Activated CD4-positive, alpha-beta T cell treated with anti-CD3 and anti-CD28 coated beads for 36 hours (primary cell): ENCODE results near the gene DHDDS. TPM values are rescaled to one million over a fixed set of nuclear protein-coding genes. Genes with fewer than 3 reads are reported as not detected.
A peak's percentile ranks its signal among the peaks of the same experiment; 100 is the strongest.

Source experiments
- ATAC-seq: fragments of 200-7000 bp; cut with Tn5 transposase; one replicate; pipeline ENCODE4 v1.10.0; 2021; ENCODE audit warnings: mild to moderate bottlenecking, moderate library complexity
- CTCF ChIA-PET: fragments of 350-600 bp; sonication (Branson Sonifier 250); formaldehyde crosslinking; loops from one replicate; lab custom pipeline; 2021; ENCODE audit warnings: antibody characterized with exemption; lab: Charles Lee
- POLR2A ChIA-PET: fragments of 350-600 bp; sonication (Branson Sonifier 250); formaldehyde crosslinking; loops from one replicate; lab custom pipeline; 2021; ENCODE audit warnings: antibody characterized with exemption, inconsistent platforms; lab: Charles Lee
- DNase-seq: peaks from one replicate; pipeline ENCODE4 v3.0.0-alpha.2; 2020
- H3K27ac Mint-ChIP-seq: one replicate; pipeline ENCODE4 v1.8.0; 2021; ENCODE audit warnings: mixed read lengths
- H3K27me3 Mint-ChIP-seq: one replicate; pipeline ENCODE4 v1.8.0; 2021; ENCODE audit warnings: mixed read lengths
- H3K36me3 Mint-ChIP-seq: one replicate; pipeline ENCODE4 v1.8.0; 2021; ENCODE audit warnings: low read depth, mixed read lengths
- H3K4me1 Mint-ChIP-seq: one replicate; pipeline ENCODE4 v1.8.0; 2021; ENCODE audit warnings: mixed read lengths
- H3K4me3 Mint-ChIP-seq: one replicate; pipeline ENCODE4 v1.8.0; 2021; ENCODE audit warnings: mild to moderate bottlenecking, moderate library complexity, mixed read lengths
- H3K9me3 Mint-ChIP-seq: one replicate; pipeline ENCODE4 v1.8.0; 2021; ENCODE audit warnings: low read depth, mixed read lengths
- intact Hi-C, 2 experiments: fragments of 100-400 bp; cut with DNase I in 1 of 2; cut with micrococcal nuclease in 1 of 2; formaldehyde crosslinking; loops; one replicate each; pipeline versions ENCODE4 v1.14.2 to v1.15.1; 2022 to 2024; cut with DNase I, micrococcal nuclease
- total RNA-seq, 2 experiments: library from RNA; stranded (reverse); gene quantifications; one replicate each; pipeline ENCODE4 v1.2.3, GENCODE V29; 2021

DHDDS gene
- total RNA-seq, 2 experiments from 2014 or later, result 34.1 to 40.7 TPM

DNA sequence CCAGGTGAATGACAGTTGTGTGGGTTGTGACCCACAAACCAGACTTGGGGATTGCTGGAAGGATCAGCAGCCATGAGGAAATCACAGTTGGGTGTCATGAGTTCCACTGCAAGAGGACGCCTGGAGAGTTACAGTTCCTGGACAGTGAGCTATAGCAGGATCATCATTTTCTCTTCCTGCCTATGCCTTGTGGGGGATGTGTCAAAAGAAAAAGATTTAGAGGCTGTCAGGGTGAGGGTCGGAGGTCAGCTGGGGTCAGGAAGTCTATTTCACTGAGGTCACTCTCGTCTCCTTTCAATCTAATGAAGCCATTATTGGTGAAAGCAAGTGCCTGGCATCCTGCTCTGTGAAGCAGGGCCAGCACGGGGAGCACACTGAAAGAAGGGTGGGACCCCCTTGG is 28.5 kb upstream of the DHDDS start:
- H3K36me3 Mint-ChIP-seq, result no peaks in the 10 kb centered on the region
- POLR2A ChIA-PET, result no interaction called here
- no peak for ATAC-seq
- H3K27ac Mint-ChIP-seq, result no peak overlapping the region
- H3K27me3 Mint-ChIP-seq, result peaks cover 14% of the 10 kb centered on the region
- intact Hi-C loops, result no loop called here
- no peak overlapping the region for H3K4me3 Mint-ChIP-seq
- CTCF ChIA-PET, result interaction anchor here (1.7 kb wide), 1 partner anchor 14 kb away, joined by 8 read pairs; no protein-coding TSS in a partner anchor
- no peak for DNase-seq
- H3K9me3 Mint-ChIP-seq, result no peaks in the 10 kb centered on the region
- peaks cover 3% of the 10 kb centered on the region for H3K4me1 Mint-ChIP-seq

DNA sequence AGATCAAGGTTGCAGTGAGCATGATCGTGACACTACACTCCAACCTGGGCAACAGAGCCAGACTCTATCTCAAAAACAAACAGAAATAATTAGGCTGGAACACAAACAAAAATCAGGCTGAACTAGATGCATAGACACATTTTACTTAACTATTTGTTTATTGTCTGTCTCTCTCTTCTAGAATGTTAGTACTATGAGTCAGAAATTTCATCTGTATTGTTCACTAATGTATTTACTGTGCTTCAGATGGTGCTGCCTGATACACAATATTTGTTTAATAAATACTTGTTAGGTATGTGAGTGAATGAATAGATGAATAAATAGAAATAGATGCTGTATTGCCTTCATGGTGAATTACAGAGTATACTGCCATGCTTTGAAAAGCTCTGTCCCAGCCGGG is 27.5 kb upstream of the DHDDS start:
- Mint-ChIP-seq H3K36me3 (no peaks in the 10 kb centered on the region), H3K4me1 (peaks cover 13% of the 10 kb centered on the region), H3K9me3 (no peaks in the 10 kb centered on the region), H3K4me3 (no peak overlapping the region), H3K27ac (no peak overlapping the region), H3K27me3 (peaks cover 22% of the 10 kb centered on the region)
- ATAC-seq (no peak), DNase-seq (no peak)
- intact Hi-C loops, result no loop called here
- ChIA-PET POLR2A (no interaction called here), CTCF (interaction anchor here (0.5 to 1.7 kb wide), 2 partner anchors 13 to 369 kb away, joined by 3 to 8 read pairs; no protein-coding TSS in a partner anchor)

DNA sequence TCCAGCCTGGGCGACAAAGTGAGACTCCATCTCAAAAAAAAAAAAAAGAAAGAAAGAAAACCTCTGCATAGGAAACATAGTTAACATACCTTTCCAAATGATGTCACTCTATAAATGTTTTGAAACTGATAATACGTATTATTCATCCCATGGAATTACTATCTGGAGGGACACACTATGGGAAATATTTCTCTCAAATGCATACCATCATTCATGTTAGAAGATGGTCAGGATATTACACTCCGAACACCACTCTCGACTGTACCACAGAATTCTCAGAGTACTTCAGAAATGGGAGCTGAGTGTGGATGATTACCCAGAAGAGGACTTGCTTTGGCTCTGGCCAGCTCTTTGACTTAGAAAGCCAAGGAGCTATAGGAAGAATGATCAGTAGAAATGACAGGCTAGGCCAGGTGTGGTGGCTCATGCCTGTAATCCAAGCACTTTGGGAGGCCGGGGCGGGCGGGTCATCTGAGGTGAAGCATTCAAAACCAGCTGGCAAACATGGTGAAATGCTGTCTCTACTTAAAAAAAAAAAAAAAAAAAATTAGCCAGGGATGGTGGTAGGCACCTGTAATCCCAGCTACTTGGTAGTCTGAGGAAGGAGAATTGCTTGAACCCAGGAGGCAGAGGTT is 26.7 kb upstream of the DHDDS start:
- CTCF ChIA-PET, result interaction anchor here (0.9 to 3.0 kb wide), 4 partner anchors 10 to 130 kb away, joined by 3 to 19 read pairs (median 4); no protein-coding TSS in a partner anchor
- Mint-ChIP-seq H3K9me3 (no peaks in the 10 kb centered on the region), H3K36me3 (no peaks in the 10 kb centered on the region), H3K27ac (no peak overlapping the region), H3K4me3 (no peak overlapping the region), H3K4me1 (peaks cover 16% of the 10 kb centered on the region), H3K27me3 (peaks cover 24% of the 10 kb centered on the region)
- no peak for DNase-seq
- no peak for ATAC-seq
- POLR2A ChIA-PET, result no interaction called here
- intact Hi-C loops, result no loop called here

DNA sequence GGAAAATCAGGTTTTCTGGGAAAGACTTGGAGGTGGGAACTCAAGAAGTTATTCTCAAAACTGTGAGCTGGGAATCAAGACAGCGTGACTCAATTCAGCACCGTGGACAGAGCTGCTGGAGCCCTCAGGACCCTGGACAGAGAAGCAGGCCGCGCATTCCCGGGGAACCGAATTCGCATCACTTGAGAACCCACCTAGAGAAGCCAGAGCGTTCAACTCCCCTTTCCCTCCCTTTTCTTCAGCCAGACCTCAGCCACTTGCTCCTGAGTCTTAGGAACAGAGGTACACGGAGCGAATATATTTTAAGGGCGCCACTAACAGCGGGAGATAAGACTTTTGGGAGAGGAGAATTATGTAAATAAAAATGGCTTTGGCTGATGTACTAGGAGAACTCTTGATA is 23.5 kb upstream of the DHDDS start:
- H3K4me1 Mint-ChIP-seq, result peaks cover 20% of the 10 kb centered on the region
- H3K27me3 Mint-ChIP-seq, result peaks cover 39% of the 10 kb centered on the region
- intact Hi-C loops, result no loop called here
- ATAC-seq (peak; percentile 87), DNase-seq (peak; percentile 85)
- no peaks in the 10 kb centered on the region for H3K9me3 Mint-ChIP-seq
- no peaks in the 10 kb centered on the region for H3K36me3 Mint-ChIP-seq
- H3K4me3 Mint-ChIP-seq, result no peak overlapping the region
- ChIA-PET POLR2A (no interaction called here), CTCF (interaction anchor here (0.6 to 1.0 kb wide), 3 partner anchors 8 to 176 kb away, joined by 3 to 8 read pairs (median 4); partner anchors contain the start of gene DHDDS)
- no peak overlapping the region for H3K27ac Mint-ChIP-seq

GRCh38 chr1:26409191-26409807 is 22.8 kb upstream of the DHDDS start:
- Mint-ChIP-seq H3K4me1 (peaks cover 20% of the 10 kb centered on the region), H3K4me3 (no peak overlapping the region), H3K27me3 (peaks cover 39% of the 10 kb centered on the region), H3K9me3 (no peaks in the 10 kb centered on the region), H3K36me3 (no peaks in the 10 kb centered on the region), H3K27ac (no peak overlapping the region)
- ATAC-seq (no peak), DNase-seq (no peak)
- intact Hi-C loops, result no loop called here
- ChIA-PET POLR2A (interaction anchor here (0.5 kb wide), 1 partner anchor 10 kb away, joined by 3 read pairs; no protein-coding TSS in a partner anchor), CTCF (interaction anchor here (0.7 to 1.5 kb wide), 3 partner anchors 8 to 183 kb away, joined by 3 to 8 read pairs (median 3); no protein-coding TSS in a partner anchor)

DNA sequence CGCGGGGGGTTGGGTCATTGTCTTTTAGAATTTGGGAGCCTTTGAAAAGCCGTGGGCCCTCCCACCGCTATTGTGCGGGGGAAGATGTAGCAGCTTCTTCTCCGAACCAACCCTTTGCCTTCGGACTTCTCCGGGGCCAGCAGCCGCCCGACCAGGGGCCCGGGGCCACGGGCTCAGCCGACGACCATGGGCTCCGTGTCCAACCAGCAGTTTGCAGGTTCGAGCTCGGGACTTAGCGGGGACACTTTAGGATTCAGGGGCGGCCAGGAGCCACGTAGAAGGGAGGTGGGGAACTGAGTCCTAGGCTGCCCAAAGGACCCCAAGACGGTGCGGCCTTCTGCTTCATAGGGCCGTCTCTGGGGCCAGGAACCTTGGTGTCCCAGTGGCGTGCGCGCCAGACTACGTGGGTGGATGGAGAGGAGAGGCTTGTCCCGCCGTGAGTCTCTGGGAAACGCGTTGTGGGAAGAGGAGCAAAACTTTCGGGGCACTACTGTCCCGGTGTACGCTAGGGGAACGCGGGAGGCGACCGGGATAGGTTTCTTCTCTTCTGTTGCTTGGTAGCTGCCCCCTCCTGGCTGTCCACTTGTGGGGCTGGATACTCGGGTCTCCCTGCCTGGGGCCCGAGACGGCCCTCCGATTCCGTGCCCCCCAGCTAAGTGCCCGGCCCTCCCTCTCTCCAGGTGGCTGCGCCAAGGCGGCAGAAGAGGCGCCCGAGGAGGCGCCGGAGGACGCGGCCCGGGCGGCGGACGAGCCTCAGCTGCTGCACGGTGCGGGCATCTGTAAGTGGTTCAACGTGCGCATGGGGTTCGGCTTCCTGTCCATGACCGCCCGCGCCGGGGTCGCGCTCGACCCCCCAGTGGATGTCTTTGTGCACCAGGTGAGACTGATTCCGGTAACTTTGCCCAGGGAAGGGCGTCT is 21.2 kb upstream of the DHDDS start, which contains the start of gene LIN28A:
Gene LIN28A, plus strand, starts transcription at position 112 of the 918 bp plus-strand sequence. Its CDS starts 75 bp downstream, at position 187.
- ChIA-PET CTCF (interaction anchor here (0.6 to 1.5 kb wide), 3 partner anchors 16 to 258 kb away, joined by 3 read pairs; no protein-coding TSS in a partner anchor), POLR2A (no interaction called here)
- peaks cover 43% of the 10 kb centered on the region for H3K27me3 Mint-ChIP-seq
- intact Hi-C loops, result loop anchor here in 1 of 2 experiments (5.0 to 10.0 kb wide), 2 partner anchors 34 to 306 kb away; no protein-coding TSS in a partner anchor
- H3K9me3 Mint-ChIP-seq, result no peaks in the 10 kb centered on the region
- H3K4me1 Mint-ChIP-seq, result peaks cover 20% of the 10 kb centered on the region
- no peak for DNase-seq
- H3K27ac Mint-ChIP-seq, result no peak within 1 kb of the TSS
- no peaks in the 10 kb centered on the region for H3K36me3 Mint-ChIP-seq
- no peak for ATAC-seq
- no peak within 1 kb of the TSS for H3K4me3 Mint-ChIP-seq

DNA sequence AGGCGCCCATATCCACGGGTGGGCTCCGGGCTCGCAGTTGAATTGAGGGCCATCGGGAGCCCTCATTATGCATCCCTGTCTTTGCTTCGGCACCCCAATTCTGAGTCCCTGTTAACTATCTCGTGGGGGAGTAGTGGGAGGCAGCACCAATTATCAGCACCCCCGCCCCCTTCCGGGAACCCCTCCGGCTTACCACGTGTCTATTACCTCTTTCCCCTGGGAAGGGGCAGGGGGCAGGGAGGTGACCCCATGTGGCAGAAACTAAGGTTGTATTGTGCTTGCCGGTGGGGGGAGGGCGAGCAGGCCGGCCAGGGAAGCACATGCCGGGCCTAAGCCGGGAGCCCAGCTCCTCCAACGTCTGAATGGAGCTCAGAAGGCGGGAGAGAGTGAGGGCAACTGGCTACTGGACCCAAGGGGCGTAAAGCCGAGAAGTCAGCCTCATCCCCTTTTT is 20.5 kb upstream of the DHDDS start:
- H3K27me3 Mint-ChIP-seq, result peaks cover 43% of the 10 kb centered on the region
- intact Hi-C loops, result loop anchor here in 1 of 2 experiments (5.0 to 10.0 kb wide), 2 partner anchors 34 to 307 kb away; no protein-coding TSS in a partner anchor
- no peak overlapping the region for H3K27ac Mint-ChIP-seq
- H3K4me3 Mint-ChIP-seq, result no peak overlapping the region
- ATAC-seq, result no peak
- peaks cover 20% of the 10 kb centered on the region for H3K4me1 Mint-ChIP-seq
- H3K9me3 Mint-ChIP-seq, result no peaks in the 10 kb centered on the region
- no peaks in the 10 kb centered on the region for H3K36me3 Mint-ChIP-seq
- POLR2A ChIA-PET, result no interaction called here
- no peak for DNase-seq
- CTCF ChIA-PET, result interaction anchor here (0.6 to 1.0 kb wide), 3 partner anchors 16 to 266 kb away, joined by 3 read pairs; no protein-coding TSS in a partner anchor

DNA sequence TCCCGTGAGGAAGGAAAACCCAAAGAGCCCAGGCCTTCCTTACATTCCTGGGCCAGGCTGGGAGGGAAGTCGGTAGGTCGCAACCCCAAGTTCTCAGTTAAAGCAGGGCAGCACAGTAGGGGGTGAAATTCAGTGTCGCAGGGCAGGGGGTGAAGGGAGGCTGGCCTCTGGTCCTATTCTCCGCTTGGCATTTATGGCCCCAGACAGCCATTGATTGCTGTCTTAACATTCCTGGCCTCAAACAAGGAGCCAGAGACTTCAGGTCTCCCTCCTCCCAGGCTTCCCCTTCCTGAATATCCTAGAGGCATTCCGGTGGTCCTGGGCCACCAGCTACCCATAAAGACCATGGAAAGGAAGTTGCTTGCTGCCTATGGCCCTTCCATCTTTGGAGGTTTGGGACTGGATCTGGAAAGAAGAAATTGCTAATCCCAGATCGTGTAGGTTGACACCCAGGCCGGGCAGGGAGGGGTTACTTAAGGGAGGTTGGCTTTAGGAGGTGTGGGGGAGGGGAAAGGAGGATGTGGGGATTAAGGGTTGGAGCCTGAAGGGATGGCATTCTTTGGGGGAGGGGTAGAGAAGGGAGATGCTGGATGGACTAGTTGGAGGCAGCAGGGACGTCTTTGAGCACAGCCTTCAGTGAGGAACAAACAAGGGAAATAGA is 19.8 kb upstream of the DHDDS start:
- Mint-ChIP-seq H3K4me1 (peaks cover 20% of the 10 kb centered on the region), H3K27ac (no peak overlapping the region), H3K36me3 (no peaks in the 10 kb centered on the region), H3K9me3 (no peaks in the 10 kb centered on the region), H3K4me3 (no peak overlapping the region), H3K27me3 (peaks cover 43% of the 10 kb centered on the region)
- intact Hi-C loops, result loop anchor here in 1 of 2 experiments (5.0 to 10.0 kb wide), 2 partner anchors 35 to 308 kb away; no protein-coding TSS in a partner anchor
- ATAC-seq, result no peak
- POLR2A ChIA-PET, result no interaction called here
- CTCF ChIA-PET, result interaction anchor here (0.6 to 1.0 kb wide), 2 partner anchors 147 to 267 kb away, joined by 3 read pairs; no protein-coding TSS in a partner anchor
- no peak for DNase-seq

- intact Hi-C loops, result loop anchor here in 1 of 2 experiments (5.0 to 10.0 kb wide), 2 partner anchors 36 to 308 kb away; no protein-coding TSS in a partner anchor
- ChIA-PET CTCF (interaction anchor here (0.6 kb wide), 1 partner anchor 147 kb away, joined by 3 read pairs; no protein-coding TSS in a partner anchor), POLR2A (interaction anchor here (0.5 kb wide), 1 partner anchor 309 kb away, joined by 3 read pairs; no protein-coding TSS in a partner anchor)
- H3K9me3 Mint-ChIP-seq, result no peaks in the 10 kb centered on the region
- H3K36me3 Mint-ChIP-seq, result no peaks in the 10 kb centered on the region
- DNase-seq (no peak), ATAC-seq (no peak)
- no peak overlapping the region for H3K4me3 Mint-ChIP-seq
- H3K4me1 Mint-ChIP-seq, result peaks cover 20% of the 10 kb centered on the region
- H3K27me3 Mint-ChIP-seq, result peaks cover 43% of the 10 kb centered on the region
- H3K27ac Mint-ChIP-seq, result no peak overlapping the region
Measured at GRCh38 chr1:26413031-26413430, 19.1 kb upstream of the DHDDS start.
